HUES64 (cell line): ENCODE data around the gene DUSP22.

Experiments
- H3K27ac ChIP-seq: 2 replicates; pipeline ENCODE4 v1.7.0; 2013; ENCODE audit warnings: low read depth, low read length, inconsistent platforms
- H3K27me3 ChIP-seq: 2 replicates; pipeline ENCODE4 v1.6.1; 2013; ENCODE audit warnings: mild to moderate bottlenecking, low read length; ENCODE audit not compliant: insufficient read depth
- H3K36me3 ChIP-seq: 2 replicates; pipeline ENCODE4 v1.6.1; 2013; ENCODE audit warnings: mild to moderate bottlenecking, low read length; ENCODE audit not compliant: insufficient read depth
- H3K4me1 ChIP-seq: 2 replicates; pipeline ENCODE4 v1.6.1; 2013; ENCODE audit warnings: mild to moderate bottlenecking, low read length, moderate library complexity; ENCODE audit not compliant: insufficient read depth
- H3K4me3 ChIP-seq: 2 replicates; pipeline ENCODE4 v1.5.1; 2013; ENCODE audit warnings: mild to moderate bottlenecking, low read length, moderate library complexity
- H3K9ac ChIP-seq: 2 replicates; pipeline ENCODE4 v1.6.1; 2013; ENCODE audit warnings: mild to moderate bottlenecking, low read depth, low read length
- H3K9me3 ChIP-seq: 2 replicates; pipeline ENCODE4 v1.6.1; 2013; ENCODE audit warnings: low read depth, low read length; ENCODE audit not compliant: insufficient read depth
- WGBS: fragments of 150-250, 120-280 bp; methylation state at CpG from one replicate; pipeline ENCODE4 v1.1.7; 2013; ENCODE audit warnings: missing lambda C conversion rate; 5-methylcytosine and 5-hydroxymethylcytosine counted together

The DUSP22 gene

GRCh38 chr6:351011-351866 lies 59.0 kb downstream of the DUSP22 start:
- WGBS: 90% methylated on average over 31 of the region's 31 CpGs
- no peaks in the 10 kb centered on the region for H3K4me1 ChIP-seq
- H3K4me3 ChIP-seq: no peak overlapping the region

DNA sequence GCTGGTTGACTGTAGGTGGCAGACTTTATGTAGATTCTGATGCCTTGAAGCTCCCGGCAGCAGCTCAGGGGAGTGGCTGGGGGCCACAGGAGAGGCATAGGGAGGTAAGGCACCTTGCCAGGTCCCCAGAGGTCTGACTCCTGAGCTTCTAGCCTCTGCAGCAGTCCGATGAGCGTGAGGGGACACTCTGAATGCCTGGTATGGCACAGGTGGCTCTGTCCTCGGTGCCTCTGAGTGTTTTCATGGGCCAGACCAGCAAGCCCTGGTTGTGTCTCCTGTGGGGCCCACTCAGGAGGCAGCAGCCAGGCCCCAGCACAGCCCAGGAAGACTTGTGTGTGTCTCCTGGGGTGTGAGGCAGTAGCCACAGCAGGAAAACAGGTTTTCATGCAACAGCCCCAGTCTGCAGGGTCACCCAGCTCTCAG lies 59.6 kb downstream of the DUSP22 start:
- Histone ChIP-seq H3K9me3 (peaks cover 13% of the 10 kb centered on the region), H3K27me3 (no peaks in the 10 kb centered on the region), H3K9ac (no peak overlapping the region), H3K36me3 (no peaks in the 10 kb centered on the region), H3K4me3 (no peak overlapping the region), H3K27ac (no peak overlapping the region), H3K4me1 (no peaks in the 10 kb centered on the region)
- WGBS: 81% methylated on average over 4 of the region's 4 CpGs

More at GRCh38 chr6:351011-351866, 59.0 kb downstream of the DUSP22 start:
- no peaks in the 10 kb centered on the region for H3K27me3 ChIP-seq
- H3K9me3 ChIP-seq: peaks cover 15% of the 10 kb centered on the region
- no peak overlapping the region for H3K9ac ChIP-seq
- no peaks in the 10 kb centered on the region for H3K36me3 ChIP-seq
- no peak overlapping the region for H3K27ac ChIP-seq

DNA sequence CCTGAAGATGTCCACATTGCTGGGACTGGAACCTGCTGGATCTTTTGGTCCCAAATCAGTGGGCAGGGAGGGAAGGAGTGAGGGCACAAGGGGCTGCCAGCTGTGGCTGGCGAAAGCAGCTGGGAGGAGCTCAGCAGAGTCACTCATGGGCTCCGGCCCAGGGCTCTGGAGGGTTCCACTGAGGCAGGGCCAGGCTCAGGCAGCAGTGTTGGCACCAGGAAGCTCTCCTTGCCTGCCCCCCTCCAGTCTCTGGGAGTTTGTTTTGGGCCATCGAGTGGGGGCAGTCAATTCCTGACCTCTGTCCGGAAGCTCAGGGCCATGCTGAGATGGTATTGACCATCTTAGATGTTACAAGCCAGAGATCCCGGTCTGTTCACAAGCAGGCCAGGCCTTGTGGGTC lies 60.2 kb downstream of the DUSP22 start:
- 89% methylated on average over 5 of the region's 5 CpGs for WGBS
- peaks cover 8% of the 10 kb centered on the region; the same call in 1 of the 2 replicates for H3K9me3 ChIP-seq
- no peak overlapping the region for H3K4me3 ChIP-seq
- H3K36me3 ChIP-seq: no peaks in the 10 kb centered on the region
- no peak overlapping the region for H3K9ac ChIP-seq
- no peak overlapping the region for H3K27ac ChIP-seq
- no peaks in the 10 kb centered on the region for H3K27me3 ChIP-seq
- no peaks in the 10 kb centered on the region for H3K4me1 ChIP-seq

DNA sequence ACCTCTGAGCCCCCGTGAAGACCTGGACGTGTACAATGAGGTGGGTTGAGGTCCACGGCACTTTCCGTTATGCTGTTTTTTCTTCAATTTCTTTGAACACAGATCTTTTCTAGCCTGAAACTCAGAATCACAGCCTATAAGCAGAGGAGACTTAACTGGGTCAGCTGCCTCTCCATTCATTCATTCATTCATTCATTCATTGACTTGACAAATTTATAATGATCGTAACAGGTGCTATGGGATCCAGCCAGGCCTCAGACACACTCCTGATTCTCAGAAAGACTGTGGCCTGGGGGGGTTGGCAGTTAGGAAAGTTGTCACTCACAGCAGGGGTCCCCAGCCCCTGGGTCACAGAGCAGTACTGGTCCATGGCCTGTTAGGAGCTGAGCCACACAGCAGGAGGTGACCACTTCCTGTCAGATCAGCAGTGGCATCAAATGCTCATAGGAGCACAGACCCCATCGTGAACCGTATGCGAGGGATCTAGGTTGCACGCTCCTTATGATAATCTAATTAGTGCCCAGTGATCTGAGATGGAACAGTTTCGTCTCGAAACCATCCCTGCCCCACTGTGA lies 60.7 kb downstream of the DUSP22 start:
- Histone ChIP-seq H3K36me3 (no peaks in the 10 kb centered on the region), H3K4me1 (no peaks in the 10 kb centered on the region), H3K27me3 (no peaks in the 10 kb centered on the region), H3K4me3 (no peak overlapping the region), H3K27ac (no peak overlapping the region), H3K9me3 (peaks cover 8% of the 10 kb centered on the region; the same call in 1 of the 2 replicates), H3K9ac (no peak overlapping the region)
- WGBS: 83% methylated on average over 11 of the region's 11 CpGs

DNA sequence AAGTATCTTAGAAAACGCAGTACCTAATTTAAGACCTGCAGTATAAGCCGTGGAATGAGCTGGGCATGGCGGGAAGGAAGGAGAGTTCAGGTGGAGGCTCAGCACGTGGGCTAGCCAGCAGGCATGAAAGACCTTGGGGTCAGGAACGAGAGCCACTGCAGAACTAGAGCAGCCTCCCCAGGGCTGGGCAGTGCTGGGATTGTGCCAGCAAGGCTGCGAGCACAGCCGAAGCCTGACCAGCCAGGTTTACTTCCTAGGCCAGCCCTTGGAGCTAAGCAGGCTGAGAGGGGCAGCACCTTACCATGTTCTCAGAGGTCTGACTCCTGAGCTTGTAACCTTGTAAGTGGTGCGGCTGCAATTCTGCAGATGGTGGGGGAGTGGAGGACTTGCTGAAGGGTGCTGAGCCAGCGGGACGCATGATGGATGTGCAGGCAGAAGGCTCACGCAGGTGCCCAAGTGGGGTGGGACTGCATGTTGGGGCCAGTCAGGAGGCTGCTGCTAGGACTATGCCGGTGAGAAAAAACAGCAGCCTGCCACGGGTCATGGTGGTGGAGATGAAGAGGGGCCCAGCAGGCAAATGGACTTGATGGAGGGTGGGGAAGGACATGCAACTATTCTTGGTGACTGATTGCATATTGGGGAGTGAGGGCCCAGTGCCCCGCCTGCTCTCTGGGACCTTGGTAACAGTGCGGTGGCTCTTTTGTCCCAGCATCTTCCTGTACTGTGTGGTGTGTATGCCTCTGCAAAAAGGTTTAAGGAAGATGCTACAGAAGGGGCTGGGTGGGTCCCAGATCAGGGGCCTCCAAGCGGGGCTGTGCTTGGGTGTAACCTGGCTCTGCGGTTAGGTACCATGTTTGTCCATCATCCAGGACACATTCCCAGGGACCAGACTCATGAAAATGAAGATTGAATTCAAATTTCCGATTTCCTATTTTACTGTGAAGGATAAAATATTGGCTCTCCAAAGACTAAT lies 61.6 kb downstream of the DUSP22 start:
- WGBS: 91% methylated on average over 18 of the region's 18 CpGs
- H3K27me3 ChIP-seq: no peaks in the 10 kb centered on the region
- H3K27ac ChIP-seq: no peak overlapping the region
- H3K9ac ChIP-seq: no peak overlapping the region
- H3K36me3 ChIP-seq: no peaks in the 10 kb centered on the region
- H3K4me3 ChIP-seq: no peak overlapping the region
- H3K4me1 ChIP-seq: no peaks in the 10 kb centered on the region
- peaks cover 9% of the 10 kb centered on the region; the same call in 1 of the 2 replicates for H3K9me3 ChIP-seq

GRCh38 chr6:354631-355280 lies 62.5 kb downstream of the DUSP22 start:
- 95% methylated on average over 15 of the region's 15 CpGs for WGBS
- H3K9me3 ChIP-seq: peaks cover 12% of the 10 kb centered on the region; the same call in 1 of the 2 replicates

DNA sequence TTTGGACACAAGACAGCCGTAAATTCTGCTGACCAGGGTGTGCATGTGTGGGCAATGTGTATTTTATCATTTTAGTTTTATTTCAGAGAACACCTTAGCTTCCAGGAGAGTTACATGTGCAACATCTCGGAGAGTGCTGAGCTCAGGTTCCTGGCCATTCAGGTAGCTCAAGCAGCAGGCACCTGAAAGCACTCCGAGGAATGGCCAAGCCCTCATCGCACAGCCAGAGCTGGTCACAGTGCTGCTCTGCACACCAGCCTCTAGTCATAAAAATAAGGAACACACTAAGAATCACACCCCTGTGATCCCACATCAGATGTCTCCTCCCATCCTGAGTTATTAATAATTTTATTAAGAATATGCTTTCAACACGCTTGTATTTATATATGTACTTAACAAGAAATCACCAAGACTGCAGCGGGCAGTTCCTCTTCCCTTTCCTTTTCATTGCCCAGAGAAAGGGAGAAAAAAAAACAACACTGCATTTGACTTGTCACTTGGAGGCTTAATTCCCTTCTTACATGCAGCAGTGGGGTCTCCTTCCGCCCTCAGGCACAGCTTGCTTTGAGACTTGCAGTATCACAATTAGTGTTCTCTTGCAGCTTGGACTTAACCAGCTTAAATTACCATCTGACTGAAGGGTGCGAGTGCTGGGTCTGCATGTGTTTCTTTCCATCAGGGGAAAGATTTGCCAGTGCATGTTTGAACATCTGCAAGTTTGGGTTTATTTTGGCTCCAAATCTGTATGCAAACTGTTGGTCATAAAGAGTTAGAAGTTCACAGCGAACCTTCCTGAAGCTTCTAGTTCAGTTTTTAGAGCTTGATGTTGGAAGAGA lies 63.3 kb downstream of the DUSP22 start:
- peaks cover 16% of the 10 kb centered on the region; the same call in 1 of the 2 replicates for H3K9me3 ChIP-seq
- no peaks in the 10 kb centered on the region for H3K27me3 ChIP-seq
- H3K36me3 ChIP-seq: no peaks in the 10 kb centered on the region
- no peak overlapping the region for H3K4me3 ChIP-seq
- no peak overlapping the region for H3K27ac ChIP-seq
- WGBS: 85% methylated on average over 9 of the region's 9 CpGs
- no peak overlapping the region for H3K9ac ChIP-seq
- H3K4me1 ChIP-seq: no peaks in the 10 kb centered on the region

More at GRCh38 chr6:354631-355280, 62.5 kb downstream of the DUSP22 start:
- Histone ChIP-seq H3K36me3 (no peaks in the 10 kb centered on the region), H3K27me3 (no peaks in the 10 kb centered on the region), H3K9ac (no peak overlapping the region), H3K27ac (no peak overlapping the region), H3K4me3 (no peak overlapping the region), H3K4me1 (no peaks in the 10 kb centered on the region)

- 90% methylated on average over 11 of the region's 11 CpGs for WGBS
- no peaks in the 10 kb centered on the region for H3K4me1 ChIP-seq
- H3K27ac ChIP-seq: no peak overlapping the region
These were observed 64.6 kb downstream of the DUSP22 start for GRCh38 chr6:356828-357251.

GRCh38 chr6:357261-357790 lies 65.0 kb downstream of the DUSP22 start:
- Histone ChIP-seq H3K36me3 (no peaks in the 10 kb centered on the region), H3K27me3 (no peaks in the 10 kb centered on the region), H3K9ac (no peak overlapping the region), H3K4me1 (no peaks in the 10 kb centered on the region), H3K9me3 (peaks cover 17% of the 10 kb centered on the region), H3K27ac (no peak overlapping the region), H3K4me3 (no peak overlapping the region)
- 90% methylated on average over 12 of the region's 12 CpGs for WGBS

More at GRCh38 chr6:356828-357251, 64.6 kb downstream of the DUSP22 start:
- peaks cover 13% of the 10 kb centered on the region; the same call in 1 of the 2 replicates for H3K9me3 ChIP-seq
- H3K36me3 ChIP-seq: no peaks in the 10 kb centered on the region
- H3K27me3 ChIP-seq: no peaks in the 10 kb centered on the region
- H3K9ac ChIP-seq: no peak overlapping the region
- H3K4me3 ChIP-seq: no peak overlapping the region
